Renal cortical epithelial cell (primary cell): ENCODE results near the gene OR10A6. TPM values are rescaled to one million over a fixed set of nuclear protein-coding genes. Genes with fewer than 3 reads are reported as not detected.

Source experiments
- DNase-seq: peaks from one replicate; pipeline ENCODE4 v3.0.0-alpha.2; 2011; ENCODE audit warnings: low read depth
- total RNA-seq: library from RNA; depleted of rRNA; stranded (reverse); fragments of >200 nt; gene quantifications from 2 replicates; pipeline ENCODE4 v1.2.3, GENCODE V29; 2014

The OR10A6 gene
- total RNA-seq, 1 donor from 2014 or later = not detected

GRCh38 chr11:7910286-7910788 is 20.7 kb downstream of the OR10A6 start:
- DNase-seq = no peak

GRCh38 chr11:7909585-7910285 is 21.3 kb downstream of the OR10A6 start:
- peak; percentile 72 for DNase-seq

- DNase-seq = no peak
Observed at GRCh38 chr11:7907121-7907520, 23.9 kb downstream of the OR10A6 start.

GRCh38 chr11:7906481-7906880 is 24.6 kb downstream of the OR10A6 start:
- no peak for DNase-seq

- DNase-seq = peak; percentile 54
Observed at GRCh38 chr11:7905961-7906429, 25.1 kb downstream of the OR10A6 start.

GRCh38 chr11:7905549-7905948 is 25.5 kb downstream of the OR10A6 start:
- DNase-seq = no peak

- peak; percentile 30 for DNase-seq
Observed at GRCh38 chr11:7904917-7905316, 26.2 kb downstream of the OR10A6 start.

- DNase-seq = no peak
Observed at GRCh38 chr11:7903940-7904339, 27.1 kb downstream of the OR10A6 start.

- DNase-seq = no peak
Observed at GRCh38 chr11:7901319-7901854, 29.7 kb downstream of the OR10A6 start.

GRCh38 chr11:7900686-7901085 is 30.4 kb downstream of the OR10A6 start:
- no peak for DNase-seq

- no peak for DNase-seq
Observed at GRCh38 chr11:7899418-7899817, 31.6 kb downstream of the OR10A6 start.

GRCh38 chr11:7898666-7899283 is 32.3 kb downstream of the OR10A6 start:
- no peak for DNase-seq

- DNase-seq = no peak
Observed at GRCh38 chr11:7896009-7896785, 34.9 kb downstream of the OR10A6 start.

GRCh38 chr11:7894251-7894650 is 36.8 kb downstream of the OR10A6 start:
- DNase-seq = peak; percentile 26

- DNase-seq = no peak
Observed at GRCh38 chr11:7893796-7894195, 37.3 kb downstream of the OR10A6 start.

- DNase-seq = peak; percentile 68
Observed at GRCh38 chr11:7892840-7893254, 38.2 kb downstream of the OR10A6 start.

- DNase-seq = peak; percentile 33
Observed at GRCh38 chr11:7892059-7892699, 38.9 kb downstream of the OR10A6 start.

- DNase-seq = peak; percentile 92
Observed at GRCh38 chr11:7890417-7891172, 40.5 kb downstream of the OR10A6 start.

GRCh38 chr11:7889985-7890384 is 41.1 kb downstream of the OR10A6 start:
- no peak for DNase-seq

- no peak for DNase-seq
Observed at GRCh38 chr11:7882860-7883259, 48.2 kb downstream of the OR10A6 start.
